Endothelial cell of umbilical vein (primary cell): ENCODE measurements around the gene GNG8. TPM values are rescaled to one million over a fixed set of nuclear protein-coding genes. Genes with fewer than 3 reads are reported as not detected.

Source experiments
- BruUV-seq: library from RNA; stranded (reverse); fragments of 400-500 nt; replicated peaks from 2 replicates; lab custom pipeline; 2021; lab: Mats Ljungman, UMichigan
- CTCF ChIA-PET: fragments of 300-600, 350-600 bp; sonication (Branson Sonifier 250); formaldehyde crosslinking; loops from one replicate; lab custom pipeline; 2021; ENCODE audit warnings: antibody characterized with exemption, inconsistent platforms; lab: Charles Lee
- POLR2A ChIA-PET: fragments of 300-600, 350-600 bp; sonication (Branson Sonifier 250); formaldehyde crosslinking; loops from one replicate; lab custom pipeline; 2021; ENCODE audit warnings: antibody characterized with exemption, inconsistent platforms; lab: Charles Lee
- DNase-seq: peaks from one replicate; pipeline ENCODE4 v3.0.0-alpha.2; 2011; ENCODE audit warnings: low read depth, low spot score
- FAIRE-seq: peaks from 2 replicates; lab custom pipeline; 2011; peaks lifted over from hg19 to GRCh38; lab: Jason Lieb, UNC
- H2AFZ ChIP-seq: 2 replicates; pipeline ENCODE4 v1.6.0; 2012; ENCODE audit warnings: low read depth, low read length, control low read depth, inconsistent platforms
- H3K27ac ChIP-seq: 2 replicates; pipeline ENCODE4 v1.5.1; 2011; ENCODE audit warnings: low read depth, mild to moderate bottlenecking, control low read depth, low read length, moderate library complexity; ENCODE audit not compliant: insufficient read depth
- H3K27me3 ChIP-seq, 2 experiments: 2 replicates each; pipeline versions ENCODE4 v1.6.0 to v1.6.1; 2011; ENCODE audit warnings: low read length in 2 of 2, mixed read lengths in 1 of 2; ENCODE audit not compliant: control insufficient read depth in 2 of 2, insufficient read depth in 2 of 2
- H3K36me3 ChIP-seq, 2 experiments: 2 replicates in 1 of 2; 3 replicates in 1 of 2; pipeline ENCODE4 v1.5.1; 2011; ENCODE audit warnings: low read length in 2 of 2, mild to moderate bottlenecking in 1 of 2, moderate library complexity in 1 of 2; ENCODE audit not compliant: control insufficient read depth in 2 of 2, insufficient read depth in 2 of 2; ENCODE audit errors: extremely low read depth in 1 of 2
- H3K4me1 ChIP-seq: 3 replicates; pipeline ENCODE4 v1.5.1; 2011; ENCODE audit warnings: mild to moderate bottlenecking, low read length; ENCODE audit not compliant: control insufficient read depth, insufficient read depth; ENCODE audit errors: extremely low read depth
- H3K4me2 ChIP-seq: 2 replicates; pipeline ENCODE4 v1.6.1; 2011; ENCODE audit warnings: low read length, control low read depth, mixed read lengths; ENCODE audit not compliant: insufficient read depth
- H3K4me3 ChIP-seq, 3 experiments: fragments of 200-600 bp in 1 of 3; sonication (generic), shearing (Covaris generic) in 1 of 3; replicated peaks in 1 of 3; 2 replicates each; pipeline ENCODE4 v1.5.1; 2011 to 2016; ENCODE audit warnings: control low read depth in 3 of 3, low read length in 3 of 3, mild to moderate bottlenecking in 2 of 3, inconsistent platforms in 1 of 3, low read depth in 1 of 3, moderate library complexity in 1 of 3; ENCODE audit not compliant: insufficient read depth in 1 of 3
- H3K79me2 ChIP-seq: 2 replicates; pipeline ENCODE4 v1.6.0; 2012; ENCODE audit warnings: low read length, inconsistent platforms; ENCODE audit not compliant: control insufficient read depth, insufficient read depth
- H3K9ac ChIP-seq: replicated peaks from 2 replicates; pipeline ENCODE3; 2011; ENCODE audit warnings: low read length, control low read depth; ENCODE audit not compliant: insufficient read depth; ENCODE audit errors: extremely low read depth
- H3K9me1 ChIP-seq: replicated peaks from 3 replicates; pipeline ENCODE4 v1.6.0; 2011; ENCODE audit warnings: mild to moderate bottlenecking, low read length; ENCODE audit not compliant: control insufficient read depth, insufficient read depth; ENCODE audit errors: extremely low read depth
- H3K9me3 ChIP-seq: replicated peaks from 2 replicates; pipeline ENCODE4 v1.5.1; 2012; ENCODE audit warnings: low read length, inconsistent platforms; ENCODE audit not compliant: control insufficient read depth, insufficient read depth
- H4K20me1 ChIP-seq: replicated peaks from 2 replicates; pipeline ENCODE3; 2011; ENCODE audit warnings: mild to moderate bottlenecking, low read length; ENCODE audit not compliant: control insufficient read depth, insufficient read depth; ENCODE audit errors: extremely low read depth
- EZH2 ChIP-seq: IDR thresholded peaks from 2 replicates; pipeline ENCODE4 v1.6.1; 2012; ENCODE audit warnings: borderline replicate concordance, low read depth, mild to moderate bottlenecking, moderate library complexity, low read length, inconsistent platforms; ENCODE audit not compliant: severe bottlenecking
- FOS ChIP-seq: IDR thresholded peaks from 2 replicates; pipeline ENCODE4 v1.6.1; 2011; ENCODE audit warnings: mild to moderate bottlenecking, low read length, moderate library complexity, borderline replicate concordance; ENCODE audit not compliant: insufficient read depth
- GATA2 ChIP-seq: IDR thresholded peaks from 2 replicates; pipeline ENCODE4 v1.7.0; 2011; ENCODE audit warnings: low read depth, mild to moderate bottlenecking, moderate library complexity, mixed read lengths, low read length; ENCODE audit not compliant: insufficient read length, insufficient read depth
- JUN ChIP-seq: IDR thresholded peaks from 2 replicates; pipeline ENCODE4 v1.6.1; 2011; ENCODE audit warnings: borderline replicate concordance, low read depth; ENCODE audit not compliant: insufficient read length, insufficient read depth
- MYC ChIP-seq: IDR thresholded peaks from one replicate; pipeline ENCODE4 v1.6.1; 2011; ENCODE audit warnings: mild to moderate bottlenecking, low read depth, low read length
- POLR2A ChIP-seq: IDR thresholded peaks from 2 replicates; pipeline ENCODE4 v1.6.1; 2012; ENCODE audit warnings: low read depth, mild to moderate bottlenecking, control low read depth, low read length
- POLR2AphosphoS5 ChIP-seq: IDR thresholded peaks from 2 replicates; pipeline ENCODE4 v1.6.1; 2012; ENCODE audit warnings: low read depth, mild to moderate bottlenecking, control low read depth, low read length, moderate library complexity; ENCODE audit not compliant: insufficient read depth
- dilution Hi-C: fragments of 300-500 bp; cut with MboI; formaldehyde crosslinking; loops from one replicate; pipeline ENCODE4 v1.15.0; 2019; ENCODE audit warnings: low sequenced_read_pairs; ENCODE audit not compliant: extremely low pct_ligation_motif_present
- intact Hi-C: fragments of 100-400 bp; cut with micrococcal nuclease; formaldehyde crosslinking; loops from one replicate; pipeline ENCODE4 v1.10.0; 2022
- polyA plus RNA-seq, 4 experiments: library from polyadenylated mRNA; depleted of rRNA in 3 of 4; stranded (reverse) in 3 of 4; unstranded in 1 of 4; fragments of >200 nt; gene quantifications; 2 replicates each; pipeline versions ENCODE4 v1.2.1 to v1.2.3, GENCODE V29; 2011 to 2012; ENCODE audit warnings: missing spikeins in 1 of 4
- total RNA-seq: library from RNA; stranded (reverse); gene quantifications from 2 replicates; pipeline ENCODE4 v1.2.3, GENCODE V29; 2021
- TF ChIP-seq, protein P1 (sequence below), 2 donors: IDR thresholded peaks; 1 replicate in 1 of 2; 2 replicates in 1 of 2; pipeline ENCODE4 v1.5.1; 2011; ENCODE audit warnings: low read length in 2 of 2, mild to moderate bottlenecking in 2 of 2, moderate library complexity in 2 of 2, control low read depth in 1 of 2, inconsistent platforms in 1 of 2, low read depth in 1 of 2; ENCODE audit not compliant: insufficient read depth in 1 of 2; ENCODE audit errors: extremely low read depth in 1 of 2
- TF ChIP-seq, protein P2 (sequence below): IDR thresholded peaks from 2 replicates; pipeline ENCODE4 v1.6.1; 2011; ENCODE audit not compliant: insufficient read depth, insufficient read length

The GNG8 gene
- total and polyA plus RNA-seq, 2 donors (not counting 3 experiments of a cell fraction or from before 2014, with no cell fraction given): not detected

DNA sequence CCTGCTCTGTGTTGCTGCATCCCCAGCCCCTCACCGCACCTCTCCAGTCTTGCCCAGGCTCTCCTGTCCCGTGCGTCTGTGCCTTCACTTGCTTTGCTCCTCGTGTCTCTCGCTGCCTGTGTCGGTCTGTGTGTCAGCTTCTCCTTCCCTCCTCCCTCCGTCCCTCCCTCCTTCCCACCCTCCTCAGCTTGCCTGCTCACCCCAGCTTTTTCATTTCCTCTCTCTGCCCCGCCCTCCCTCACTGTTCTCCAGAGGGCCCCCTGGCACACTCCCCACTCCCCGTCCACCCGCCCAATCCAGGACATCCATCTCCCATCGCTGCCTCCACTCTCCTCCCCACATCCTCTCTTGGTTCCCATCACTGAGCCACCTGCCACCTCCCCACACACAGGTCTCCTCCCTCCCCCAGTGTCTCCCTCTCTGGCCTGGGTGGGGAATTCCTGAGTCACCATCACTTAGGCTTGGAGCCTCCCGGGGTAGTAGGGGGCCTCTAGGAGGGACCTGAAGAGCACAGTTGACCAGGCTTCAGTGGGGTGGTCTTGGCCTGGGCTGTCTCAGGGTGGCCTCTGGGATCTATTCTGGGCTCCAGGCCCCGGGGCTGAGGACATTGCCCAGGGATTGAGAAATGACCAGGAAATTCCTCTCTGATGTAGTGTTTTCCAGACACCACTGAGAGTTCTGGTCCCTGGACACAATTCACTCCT, 10.9 kb downstream of the GNG8 start, which contains the start of gene PTGIR:
TSS of gene PTGIR (minus strand) at position 132 of the 704 bp plus-strand sequence. CDS start 864 bp downstream, outside the sequence.
- H3K79me2 ChIP-seq: no peaks in the 10 kb centered on the region

DNA sequence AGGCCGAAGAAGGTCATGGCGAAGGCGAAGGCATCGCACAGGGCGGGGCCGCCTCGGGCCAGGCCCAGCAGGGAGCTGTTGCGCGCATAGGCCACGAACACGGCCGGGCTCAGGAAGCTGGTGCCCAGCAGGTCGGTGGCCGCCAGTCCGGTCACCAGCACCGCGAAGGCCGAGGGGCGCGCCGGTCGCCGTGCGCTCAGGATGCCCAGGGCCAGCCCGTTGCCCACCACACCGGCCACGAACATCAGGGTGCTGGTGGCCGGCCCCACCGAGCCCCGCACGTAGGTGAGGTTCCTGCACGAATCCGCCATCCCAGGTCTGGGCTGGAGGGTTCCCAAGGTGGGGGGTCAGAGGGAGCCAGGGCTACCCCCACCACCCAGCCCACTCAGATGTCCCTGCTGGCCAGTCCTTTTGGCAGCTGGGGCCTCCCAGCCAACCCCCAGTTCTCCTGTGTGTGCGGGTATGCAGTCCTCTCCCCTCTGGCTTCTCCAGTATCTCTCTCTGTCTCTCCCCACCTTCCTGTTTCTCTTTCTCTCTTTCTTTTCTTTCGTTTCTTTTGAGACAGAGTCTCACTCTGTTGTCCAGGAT, 12.0 kb downstream of the GNG8 start:
- ChIA-PET POLR2A (interaction anchor here (1.5 kb wide), 1 partner anchor 37 kb away, joined by 8 read pairs; the partner anchor contains the start of gene DACT3), CTCF (interaction anchor here (1.1 to 2.3 kb wide), 5 partner anchors 10 to 367 kb away, joined by 3 to 15 read pairs (median 4); no protein-coding TSS in a partner anchor)
- H3K9me1 ChIP-seq: no peaks in the 10 kb centered on the region
- no peak overlapping the region for H3K9ac ChIP-seq
- H3K27me3 ChIP-seq: no peaks in the 10 kb centered on the region
- no peak overlapping the region for H3K4me3 ChIP-seq
- H3K36me3 ChIP-seq: no peaks in the 10 kb centered on the region
- dilution Hi-C loops: no loop called here
- no peaks in the 10 kb centered on the region for H3K79me2 ChIP-seq
- H3K9me3 ChIP-seq: no peaks in the 10 kb centered on the region
- H4K20me1 ChIP-seq: no peaks in the 10 kb centered on the region
- no peak for DNase-seq
- H3K4me2 ChIP-seq: no peak overlapping the region
- no TSS peak for BruUV-seq
- TF ChIP-seq EZH2: no peak
- TF ChIP-seq, protein P1, sequence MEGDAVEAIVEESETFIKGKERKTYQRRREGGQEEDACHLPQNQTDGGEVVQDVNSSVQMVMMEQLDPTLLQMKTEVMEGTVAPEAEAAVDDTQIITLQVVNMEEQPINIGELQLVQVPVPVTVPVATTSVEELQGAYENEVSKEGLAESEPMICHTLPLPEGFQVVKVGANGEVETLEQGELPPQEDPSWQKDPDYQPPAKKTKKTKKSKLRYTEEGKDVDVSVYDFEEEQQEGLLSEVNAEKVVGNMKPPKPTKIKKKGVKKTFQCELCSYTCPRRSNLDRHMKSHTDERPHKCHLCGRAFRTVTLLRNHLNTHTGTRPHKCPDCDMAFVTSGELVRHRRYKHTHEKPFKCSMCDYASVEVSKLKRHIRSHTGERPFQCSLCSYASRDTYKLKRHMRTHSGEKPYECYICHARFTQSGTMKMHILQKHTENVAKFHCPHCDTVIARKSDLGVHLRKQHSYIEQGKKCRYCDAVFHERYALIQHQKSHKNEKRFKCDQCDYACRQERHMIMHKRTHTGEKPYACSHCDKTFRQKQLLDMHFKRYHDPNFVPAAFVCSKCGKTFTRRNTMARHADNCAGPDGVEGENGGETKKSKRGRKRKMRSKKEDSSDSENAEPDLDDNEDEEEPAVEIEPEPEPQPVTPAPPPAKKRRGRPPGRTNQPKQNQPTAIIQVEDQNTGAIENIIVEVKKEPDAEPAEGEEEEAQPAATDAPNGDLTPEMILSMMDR (IDR thresholded peaks at IDR 0.05; ENCODE audit: extremely low read depth in 1 of 2, insufficient read depth in 1 of 2, low read depth in 1 of 2, low read length in 2 of 2): no peak
- TF ChIP-seq FOS: no peak
- TF ChIP-seq POLR2AphosphoS5: no peak
- no peak for TF ChIP-seq MYC
- TF ChIP-seq, protein P2, sequence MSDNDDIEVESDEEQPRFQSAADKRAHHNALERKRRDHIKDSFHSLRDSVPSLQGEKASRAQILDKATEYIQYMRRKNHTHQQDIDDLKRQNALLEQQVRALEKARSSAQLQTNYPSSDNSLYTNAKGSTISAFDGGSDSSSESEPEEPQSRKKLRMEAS: no peak
- TF ChIP-seq POLR2A: no peak
- TF ChIP-seq JUN: no peak
- no peak for TF ChIP-seq GATA2
- H3K27ac ChIP-seq: no peak overlapping the region
- no peak for FAIRE-seq
- intact Hi-C loops: no loop called here
- peaks cover 9% of the 10 kb centered on the region for H3K4me1 ChIP-seq
- H2AFZ ChIP-seq: no peak overlapping the region

More for the DNA sequence above, 10.9 kb downstream of the GNG8 start, which contains the start of gene PTGIR:
- peak within 1 kb of the TSS; percentile 89 for H2AFZ ChIP-seq
- no peaks in the 10 kb centered on the region for H3K9me3 ChIP-seq
- dilution Hi-C loops (no loop called here), intact Hi-C loops (no loop called here)
- no peak for FAIRE-seq
- peak; percentile 42 for DNase-seq
- H3K9me1 ChIP-seq: no peaks in the 10 kb centered on the region
- no peaks in the 10 kb centered on the region for H4K20me1 ChIP-seq
- H3K4me3 ChIP-seq: no peak within 1 kb of the TSS
- ChIA-PET CTCF (interaction anchor here (0.6 to 2.3 kb wide), 6 partner anchors 11 to 366 kb away, joined by 3 to 15 read pairs (median 4); no protein-coding TSS in a partner anchor), POLR2A (interaction anchor here (1.5 kb wide), 1 partner anchor 36 kb away, joined by 8 read pairs; the partner anchor contains the start of gene DACT3)
- H3K4me1 ChIP-seq: peaks cover 12% of the 10 kb centered on the region
- TF ChIP-seq GATA2 (no peak), POLR2A (no peak), FOS (no peak)
- H3K9ac ChIP-seq: no peak within 1 kb of the TSS
- no TSS peak for BruUV-seq
- no peaks in the 10 kb centered on the region for H3K36me3 ChIP-seq
- no peaks in the 10 kb centered on the region for H3K27me3 ChIP-seq
- H3K4me2 ChIP-seq: no peak within 1 kb of the TSS
- no peak within 1 kb of the TSS for H3K27ac ChIP-seq
